Brain microvascular endothelial cell (primary cell): Measurements from ENCODE around the gene SNAP91.
A peak's percentile ranks its signal among the peaks of the same experiment; 100 is the strongest.

ENCODE experiments used
- DNase-seq: peaks from one replicate; pipeline ENCODE4 v3.0.0-alpha.2; 2020
- H3K27ac ChIP-seq: fragments of 250-450 bp; sonication (Bioruptor Pico); 2 replicates; pipeline ENCODE4 v1.5.1; 2020; ENCODE audit warnings: mild to moderate bottlenecking, moderate library complexity
- H3K27me3 ChIP-seq: fragments of 250-450 bp; sonication (Bioruptor Pico); replicated peaks from 2 replicates; pipeline ENCODE4 v1.5.1; 2020; ENCODE audit warnings: mild to moderate bottlenecking
- H3K36me3 ChIP-seq: fragments of 250-450 bp; sonication (Bioruptor Pico); replicated peaks from 2 replicates; pipeline ENCODE4 v1.5.1; 2020; ENCODE audit warnings: mild to moderate bottlenecking
- H3K4me3 ChIP-seq: 2 replicates; pipeline ENCODE4 v1.5.1; 2011; ENCODE audit warnings: low read depth, mild to moderate bottlenecking, control low read depth, low read length, moderate library complexity
- CTCF ChIP-seq: IDR thresholded peaks from 2 replicates; pipeline ENCODE4 v1.5.1; 2011; ENCODE audit warnings: low read depth, mild to moderate bottlenecking, moderate library complexity, low read length, control low read depth, inconsistent platforms; ENCODE audit errors: missing control alignments
- in situ Hi-C: cut with HindIII; loops from 2 replicates; pipeline ENCODE4 v1.10.0; 2017; ENCODE audit warnings: low sequenced_read_pairs, low pct_ligation_motif_present

The SNAP91 gene

GRCh38 chr6:83708546-83708969 lies 343 bp downstream of the SNAP91 start:
- in situ Hi-C loops, result no loop called here
- TF ChIP-seq CTCF, result no peak
- Histone ChIP-seq H3K36me3 (no peaks in the 10 kb centered on the region), H3K27ac (no peak overlapping the region), H3K27me3 (peaks cover 36% of the 10 kb centered on the region), H3K4me3 (peak overlapping the region; percentile 50)
- no peak for DNase-seq

GRCh38 chr6:83707829-83708545 lies 914 bp downstream of the SNAP91 start:
- TF ChIP-seq CTCF, result no peak
- Histone ChIP-seq H3K4me3 (peak overlapping the region; percentile 50), H3K27me3 (peaks cover 36% of the 10 kb centered on the region)

GRCh38 chr6:83702749-83703148 lies 6.2 kb downstream of the SNAP91 start:
- Histone ChIP-seq H3K36me3 (no peaks in the 10 kb centered on the region), H3K4me3 (no peak overlapping the region), H3K27ac (no peak overlapping the region), H3K27me3 (peaks cover 17% of the 10 kb centered on the region)
- in situ Hi-C loops, result no loop called here
- no peak for DNase-seq
- TF ChIP-seq CTCF, result no peak

More at GRCh38 chr6:83707829-83708545, 914 bp downstream of the SNAP91 start:
- in situ Hi-C loops, result no loop called here
- no peaks in the 10 kb centered on the region for H3K36me3 ChIP-seq
- no peak for DNase-seq
- H3K27ac ChIP-seq, result no peak overlapping the region

- no peak overlapping the region for H3K4me3 ChIP-seq
- in situ Hi-C loops, result no loop called here
- H3K36me3 ChIP-seq, result no peaks in the 10 kb centered on the region
- H3K27ac ChIP-seq, result no peak overlapping the region
- peaks cover 10% of the 10 kb centered on the region for H3K27me3 ChIP-seq
- TF ChIP-seq CTCF, result no peak
- DNase-seq, result no peak
Observed at GRCh38 chr6:83702077-83702476, 6.8 kb downstream of the SNAP91 start.

GRCh38 chr6:83696674-83697073 lies 12.2 kb downstream of the SNAP91 start:
- Histone ChIP-seq H3K4me3 (no peak overlapping the region), H3K27ac (no peak overlapping the region), H3K27me3 (no peaks in the 10 kb centered on the region), H3K36me3 (no peaks in the 10 kb centered on the region)
- no peak for TF ChIP-seq CTCF
- in situ Hi-C loops, result no loop called here
- no peak for DNase-seq

GRCh38 chr6:83685481-83685880 lies 23.4 kb downstream of the SNAP91 start:
- Histone ChIP-seq H3K4me3 (no peak overlapping the region), H3K27me3 (no peaks in the 10 kb centered on the region), H3K36me3 (no peaks in the 10 kb centered on the region), H3K27ac (no peak overlapping the region)
- no peak for TF ChIP-seq CTCF
- in situ Hi-C loops, result no loop called here
- DNase-seq, result no peak
